SKM-1 treated with dmso at 0.1 percent for 144 hours (cell line): ENCODE results near the gene CH25H.

Experiments
- DNase-seq: peaks from one replicate; lab custom pipeline; 2025; ENCODE audit not compliant: unreplicated experiment; lab: John Stamatoyannopoulos, UW

CH25H gene

DNA sequence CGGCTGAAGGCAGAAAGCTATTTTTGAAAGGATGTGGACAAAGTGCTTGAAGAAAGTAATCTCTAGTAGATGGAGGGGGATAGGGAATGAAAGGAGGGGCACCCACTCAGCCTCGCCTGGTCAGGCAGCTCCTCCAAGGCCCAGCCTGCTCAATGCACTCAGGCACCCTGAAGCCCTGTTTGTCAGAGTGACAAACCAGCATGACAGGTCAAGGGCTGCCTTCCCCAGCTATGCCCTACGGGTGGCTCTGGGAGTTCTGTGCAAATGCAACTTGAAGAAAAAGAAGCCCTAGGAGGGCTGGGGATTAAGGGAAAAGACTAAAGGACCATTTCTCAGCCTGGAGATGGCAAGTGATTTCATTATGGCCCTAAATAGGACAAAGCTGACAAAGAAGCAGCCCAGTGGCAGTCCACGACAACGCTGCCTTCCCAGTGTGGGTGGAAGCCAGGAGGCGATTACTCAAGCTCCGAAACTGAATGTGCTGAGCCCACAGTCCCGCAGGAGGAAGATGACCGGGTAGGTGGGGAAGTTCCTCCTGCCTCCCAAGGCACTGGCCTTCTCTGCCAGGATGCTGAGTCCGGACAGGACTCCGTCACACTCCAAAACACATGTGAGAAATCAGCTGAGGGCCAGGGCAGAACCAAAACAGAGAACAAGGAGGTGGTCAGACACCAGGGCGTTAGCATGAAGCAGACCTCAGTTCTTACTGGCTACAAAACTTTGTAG is 28.1 kb upstream of the CH25H start:
- DNase-seq: no peak

DNA sequence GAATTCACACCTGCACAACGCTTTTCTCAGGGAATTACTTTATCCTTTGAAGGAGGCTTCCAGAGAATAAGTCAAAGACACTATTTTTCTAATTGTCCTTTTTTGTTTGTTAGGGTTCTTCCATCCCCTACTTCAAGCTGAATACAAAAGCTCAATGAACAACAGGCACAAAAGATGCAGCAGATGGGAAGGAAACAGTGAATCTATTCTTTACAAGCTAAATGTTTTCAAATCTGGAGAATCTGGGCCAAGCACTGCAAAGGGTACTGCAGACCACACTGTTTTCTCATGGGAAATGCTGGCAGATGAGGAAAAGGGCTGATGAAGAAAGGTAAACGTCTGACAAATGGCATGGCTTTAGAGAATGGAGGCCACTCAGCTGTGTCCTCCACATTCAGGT is 25.9 kb upstream of the CH25H start:
- no peak for DNase-seq

DNA sequence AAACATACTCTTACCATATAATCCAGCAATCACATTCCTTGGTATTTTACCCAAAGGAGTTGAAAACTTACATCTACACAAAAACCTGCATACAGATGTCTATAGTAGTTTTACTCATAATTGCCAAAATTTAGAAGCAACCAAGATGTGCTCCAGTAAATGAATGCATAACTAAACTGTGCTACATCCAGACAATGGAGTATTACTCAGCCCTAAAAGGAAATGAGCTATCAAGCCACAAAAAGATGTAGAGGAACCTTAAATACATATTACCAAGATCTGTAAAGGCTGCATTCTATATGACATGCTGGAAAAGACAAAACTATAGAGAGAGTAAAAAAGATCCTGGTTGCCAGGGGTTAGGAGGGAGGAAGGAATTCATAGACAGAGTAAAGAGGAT is 21.8 kb upstream of the CH25H start:
- no peak for DNase-seq

DNA sequence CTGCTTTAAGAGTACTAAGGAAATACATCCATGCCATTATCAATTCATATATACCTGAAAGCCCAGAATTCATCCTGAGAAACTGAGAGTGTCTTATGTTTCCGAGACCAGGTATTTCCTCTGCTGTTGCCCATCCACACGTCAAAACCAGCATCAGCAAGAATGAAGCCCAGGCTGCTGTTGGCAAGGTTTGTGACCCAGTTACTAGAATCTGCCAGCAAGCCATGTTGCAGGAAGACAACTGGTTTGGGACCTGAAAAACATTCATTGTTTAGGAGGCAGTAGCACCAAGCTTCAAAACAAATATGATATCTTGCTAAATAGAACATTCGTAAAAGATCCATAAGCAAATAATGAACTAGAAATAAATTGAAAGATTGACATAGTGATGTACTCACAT is 21.0 kb upstream of the CH25H start:
- DNase-seq: no peak

DNA sequence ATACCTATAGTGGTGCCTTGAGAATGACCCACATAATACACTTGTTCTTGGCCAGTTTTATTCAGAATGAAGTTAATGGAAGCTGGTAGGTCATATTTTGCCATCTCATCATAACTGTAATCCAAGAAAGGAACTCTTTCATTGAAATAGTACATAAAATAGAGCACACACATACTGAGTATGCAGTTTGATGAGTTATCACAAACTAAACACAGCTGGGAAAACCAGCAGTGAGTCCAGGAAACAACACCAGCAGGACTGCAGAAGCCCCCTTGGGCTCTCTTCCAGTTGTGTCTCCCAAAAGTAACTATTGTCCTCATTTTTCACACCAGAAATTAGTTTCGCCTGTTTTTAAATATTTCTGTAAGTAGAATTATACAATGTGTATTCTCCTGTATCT is 19.8 kb upstream of the CH25H start:
- DNase-seq: no peak

DNA sequence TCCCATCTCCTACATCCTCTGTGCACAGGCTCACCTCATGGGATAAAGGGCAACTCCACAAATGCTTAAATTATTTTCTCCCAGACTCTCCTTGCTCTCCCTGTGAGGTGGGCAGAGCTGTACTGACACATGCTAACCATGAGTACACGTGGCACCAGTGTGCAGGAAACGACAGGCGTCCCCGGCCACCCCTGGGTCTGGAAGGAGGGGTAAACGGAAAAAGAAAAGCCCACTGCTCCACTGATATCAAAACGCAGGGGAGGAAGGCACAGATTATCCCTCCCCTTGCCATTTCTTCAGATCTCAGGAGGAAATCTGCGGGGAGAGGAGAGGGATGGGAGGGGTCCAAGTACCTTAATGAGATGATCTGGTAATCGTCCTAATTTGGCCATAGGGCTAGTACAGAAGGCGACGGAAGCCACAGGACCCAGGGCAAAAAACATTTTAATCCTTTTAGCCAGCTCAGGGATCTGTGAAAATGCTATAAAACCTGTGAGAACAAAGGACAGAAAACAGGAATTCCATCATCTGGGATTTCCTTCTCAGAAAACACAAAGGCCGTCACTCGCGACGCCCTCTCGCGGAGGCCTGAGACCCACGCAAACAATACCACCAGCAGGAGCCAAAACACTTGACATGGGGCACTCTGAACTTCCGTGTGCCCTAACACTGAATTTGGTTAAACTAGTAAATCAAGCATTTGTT is 17.8 kb upstream of the CH25H start:
- DNase-seq: no peak

DNA sequence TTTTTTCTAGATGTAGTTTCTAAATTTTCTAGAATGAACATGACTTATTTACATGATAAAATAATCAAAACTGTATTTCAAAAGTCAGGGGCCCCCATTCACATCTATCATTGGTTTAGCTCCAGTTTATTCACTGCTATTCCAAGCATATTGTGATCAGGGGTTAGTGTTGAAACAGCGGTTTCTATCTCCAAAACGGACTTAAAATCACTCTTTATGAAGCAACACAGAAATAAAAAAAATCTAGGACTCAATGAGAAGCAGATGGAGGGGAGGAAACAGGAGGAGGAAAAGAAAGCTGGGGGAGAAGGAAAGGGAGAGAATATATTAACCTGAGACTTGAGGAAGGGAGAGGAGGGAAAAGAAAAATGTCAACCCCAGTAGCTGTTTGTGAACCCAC is 14.8 kb upstream of the CH25H start:
- DNase-seq: no peak

DNA sequence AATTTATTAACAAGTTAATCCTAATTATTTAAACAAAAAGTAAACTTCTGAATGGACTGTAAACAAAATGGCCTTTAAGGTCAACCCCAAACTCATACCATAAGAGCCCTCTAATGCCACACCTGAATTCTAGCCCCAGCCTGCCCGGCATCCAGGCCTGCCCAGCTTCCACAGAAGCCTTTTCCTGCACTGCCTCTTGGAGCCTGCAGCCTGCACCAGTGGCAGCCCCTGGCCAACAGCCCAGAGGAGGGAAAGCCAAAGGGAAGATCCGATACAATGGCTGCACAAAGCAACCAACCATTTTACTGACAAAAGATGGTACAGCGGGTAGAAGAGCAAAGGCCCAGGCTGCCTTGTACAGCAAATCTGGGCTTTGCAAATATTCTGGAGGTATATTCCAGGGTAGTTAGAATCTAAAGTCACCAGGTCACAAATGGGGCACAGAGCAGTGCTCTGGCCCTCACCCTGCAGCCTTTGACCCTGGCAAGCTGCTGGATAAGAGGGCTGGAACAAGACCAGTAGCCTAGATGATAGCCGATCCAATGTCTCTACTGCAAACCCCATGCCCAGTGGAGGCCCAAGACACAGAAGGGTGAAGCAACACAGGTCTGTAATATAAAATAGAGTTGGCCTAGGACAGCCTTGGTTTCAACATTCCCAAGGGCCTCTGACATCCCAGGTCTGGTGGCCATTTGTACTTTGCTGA is 12.5 kb upstream of the CH25H start:
- no peak for DNase-seq

DNA sequence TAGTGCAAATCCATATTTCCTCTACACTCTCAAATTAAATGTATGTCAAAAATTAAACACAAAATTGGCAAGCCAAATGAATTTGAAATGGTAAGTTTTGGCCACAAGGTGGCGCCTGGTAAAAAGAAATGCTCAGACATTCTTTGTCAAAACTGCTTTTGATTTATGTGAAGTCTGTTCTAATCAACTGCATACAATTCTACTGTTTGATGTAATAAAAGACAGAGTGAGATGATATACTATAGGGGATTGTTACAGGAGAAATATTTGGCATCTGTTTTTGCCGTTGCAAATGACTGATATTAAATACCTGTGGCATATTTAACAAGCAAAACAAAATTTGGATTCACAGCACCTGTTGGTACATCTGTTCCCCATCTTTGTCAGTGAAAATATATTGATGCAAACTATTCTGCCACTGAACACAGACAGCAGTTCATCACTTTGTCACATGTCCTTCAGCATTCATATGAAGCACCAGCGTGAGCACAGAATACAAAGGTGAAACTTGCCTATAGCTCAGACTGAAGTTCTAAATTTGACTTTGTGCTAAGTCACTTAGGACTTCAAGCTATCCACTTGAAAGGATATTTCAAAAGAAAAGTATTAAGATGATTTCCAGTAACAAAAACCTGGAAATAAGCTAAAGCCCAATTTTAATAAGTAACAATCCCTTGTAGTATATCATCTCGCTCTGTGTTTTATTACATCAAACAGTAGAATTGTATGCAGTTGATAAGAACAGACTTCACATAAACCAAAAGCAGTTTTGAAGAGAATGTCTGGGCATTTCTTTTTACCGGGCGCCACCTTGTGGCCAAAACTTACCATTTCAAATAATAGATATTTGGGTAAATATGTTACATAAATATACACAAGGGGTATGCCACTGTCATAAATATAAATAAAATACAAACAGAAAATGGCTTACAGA is 10.2 kb upstream of the CH25H start:
- DNase-seq: peak; percentile 52

DNA sequence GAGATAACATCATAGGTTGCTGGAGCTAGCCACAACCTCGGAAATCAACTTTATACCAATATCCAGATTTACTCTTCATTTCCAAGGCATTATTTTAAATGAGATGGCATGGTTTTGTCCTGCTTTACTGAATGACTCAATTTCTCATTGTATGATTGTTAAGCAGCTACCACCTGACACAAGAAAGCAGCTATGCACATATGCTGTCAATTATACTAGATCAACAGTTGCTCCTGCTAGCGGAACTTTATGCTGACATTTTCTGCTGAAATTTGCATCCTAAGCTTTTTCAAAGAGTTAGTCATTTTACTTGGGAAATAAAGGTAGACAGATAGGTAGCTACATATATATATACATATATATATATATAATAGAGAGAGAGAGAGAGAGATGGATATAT is 8.9 kb upstream of the CH25H start:
- DNase-seq: no peak

DNA sequence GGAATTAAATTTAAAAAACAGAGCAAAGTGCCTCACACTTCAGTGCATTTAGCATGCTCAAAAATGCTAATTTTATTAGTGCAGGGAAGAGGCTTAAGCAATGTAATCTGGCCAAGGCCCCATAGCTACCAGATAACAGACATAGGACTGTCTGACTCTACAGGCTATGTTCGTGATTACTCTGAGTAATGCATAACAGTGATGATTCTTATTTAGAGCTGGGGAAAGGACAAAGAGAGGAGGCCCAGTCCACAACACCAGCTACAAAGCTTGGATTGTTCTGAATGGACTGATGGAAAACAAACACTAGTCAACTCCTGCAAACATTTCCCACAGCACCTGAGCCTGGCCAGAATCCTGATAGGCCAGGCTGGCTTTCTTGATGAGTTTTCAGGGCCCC is 8.4 kb upstream of the CH25H start:
- DNase-seq: no peak

DNA sequence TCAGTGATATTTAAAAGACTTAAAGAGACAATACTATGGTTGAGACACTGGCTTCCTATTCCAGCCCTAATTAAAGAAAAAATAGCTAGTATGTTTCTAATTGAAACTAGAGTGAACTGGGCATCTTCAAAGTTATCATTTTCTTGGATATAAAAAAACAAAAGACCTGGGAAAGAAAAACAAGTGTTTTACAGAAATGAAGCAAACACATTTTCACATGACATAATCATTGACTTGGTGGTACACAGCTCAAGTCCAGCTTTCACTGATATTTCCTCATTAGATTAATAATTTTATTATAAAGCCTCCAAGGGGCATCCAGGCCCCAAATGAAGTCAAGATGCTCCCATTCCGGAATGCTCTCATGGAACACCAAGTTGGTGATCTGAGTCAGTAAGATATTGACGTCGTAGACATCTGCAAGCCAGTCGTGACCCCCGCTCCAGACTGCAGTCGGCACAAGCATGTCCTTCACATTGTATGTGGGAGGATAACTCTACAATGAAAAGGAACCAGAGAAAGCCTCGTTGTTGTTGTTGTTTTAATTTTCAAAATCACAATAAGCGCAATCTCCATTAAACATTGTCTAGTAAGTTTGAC is 7.5 kb upstream of the CH25H start:
- DNase-seq: no peak

DNA sequence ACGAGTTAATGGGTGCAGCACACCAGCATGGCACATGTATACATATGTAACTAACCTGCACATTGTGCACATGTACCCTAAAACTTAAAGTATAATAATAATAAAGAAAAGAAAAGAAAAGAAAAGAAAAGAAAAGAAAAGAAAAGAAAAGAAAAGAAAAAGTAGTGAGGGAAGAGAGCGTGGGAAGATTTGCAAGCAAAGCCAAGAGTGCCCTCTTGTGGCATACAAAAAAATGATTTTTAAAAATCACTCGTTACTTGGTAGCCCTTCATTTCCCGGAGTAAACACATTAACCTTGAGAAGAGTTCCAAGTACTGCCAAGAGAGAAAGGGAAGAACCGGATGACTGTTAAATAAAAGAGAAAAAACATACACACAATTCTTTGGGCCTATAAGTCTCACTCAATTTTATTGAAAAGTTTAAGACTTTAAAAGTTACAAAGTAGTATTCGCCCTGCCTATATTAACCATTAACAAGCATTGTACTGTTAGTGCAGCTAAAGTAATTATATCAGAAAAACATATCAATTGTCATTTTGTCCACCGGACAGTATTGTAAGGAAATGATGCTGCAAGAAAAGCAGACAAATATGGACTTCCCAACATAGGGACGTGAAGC is 6.2 kb upstream of the CH25H start:
- peak; percentile 22 for DNase-seq

DNA sequence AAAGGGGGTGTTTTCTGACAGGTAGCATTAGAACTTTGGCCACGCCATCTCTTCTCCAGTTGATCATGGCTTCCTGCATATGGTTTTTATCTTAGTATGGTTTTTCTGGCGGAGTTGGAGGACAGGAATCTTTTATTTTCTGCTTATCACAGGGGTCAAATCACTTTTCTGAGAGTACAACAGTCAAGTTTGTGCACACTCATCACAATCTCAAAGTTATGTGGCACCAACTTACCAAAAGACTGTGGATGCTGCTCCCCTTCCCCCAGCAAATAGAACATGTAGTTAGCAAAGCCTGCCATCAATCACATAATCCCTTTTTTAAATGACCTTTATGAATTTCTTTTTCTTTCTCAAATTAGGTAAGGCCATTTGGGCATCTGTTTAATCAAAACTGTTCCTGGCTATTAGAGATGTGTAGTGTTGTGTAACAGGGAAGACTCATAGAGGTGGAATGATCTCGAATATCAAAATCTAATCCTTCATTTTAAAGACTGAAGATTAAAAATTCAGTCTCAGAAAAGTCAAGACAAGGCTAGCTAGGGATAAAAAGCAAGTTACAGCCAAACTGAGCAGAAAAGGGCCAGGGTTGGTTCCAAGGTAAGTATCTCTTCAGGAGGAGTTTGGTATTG is 3.8 kb upstream of the CH25H start:
- DNase-seq: no peak

DNA sequence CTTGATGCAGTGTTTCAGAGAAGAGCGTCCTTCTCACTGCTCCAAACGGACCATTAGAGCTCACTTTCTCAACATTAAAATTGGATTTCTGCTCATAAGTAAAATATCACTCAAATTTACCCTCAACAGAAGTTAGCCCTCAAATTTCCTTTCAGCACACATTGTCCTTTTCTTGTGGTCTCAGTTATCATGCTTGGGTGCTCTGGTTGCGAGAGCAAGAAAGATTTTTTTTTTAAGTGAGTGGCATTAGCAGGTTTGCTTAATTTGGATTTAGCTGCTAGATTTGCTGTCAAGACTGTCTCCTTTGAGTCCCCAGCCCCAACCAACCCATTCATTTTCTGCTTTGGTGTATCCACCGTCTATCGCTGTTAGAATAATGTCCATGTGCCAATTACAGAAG is 2.6 kb upstream of the CH25H start:
- DNase-seq: no peak

DNA sequence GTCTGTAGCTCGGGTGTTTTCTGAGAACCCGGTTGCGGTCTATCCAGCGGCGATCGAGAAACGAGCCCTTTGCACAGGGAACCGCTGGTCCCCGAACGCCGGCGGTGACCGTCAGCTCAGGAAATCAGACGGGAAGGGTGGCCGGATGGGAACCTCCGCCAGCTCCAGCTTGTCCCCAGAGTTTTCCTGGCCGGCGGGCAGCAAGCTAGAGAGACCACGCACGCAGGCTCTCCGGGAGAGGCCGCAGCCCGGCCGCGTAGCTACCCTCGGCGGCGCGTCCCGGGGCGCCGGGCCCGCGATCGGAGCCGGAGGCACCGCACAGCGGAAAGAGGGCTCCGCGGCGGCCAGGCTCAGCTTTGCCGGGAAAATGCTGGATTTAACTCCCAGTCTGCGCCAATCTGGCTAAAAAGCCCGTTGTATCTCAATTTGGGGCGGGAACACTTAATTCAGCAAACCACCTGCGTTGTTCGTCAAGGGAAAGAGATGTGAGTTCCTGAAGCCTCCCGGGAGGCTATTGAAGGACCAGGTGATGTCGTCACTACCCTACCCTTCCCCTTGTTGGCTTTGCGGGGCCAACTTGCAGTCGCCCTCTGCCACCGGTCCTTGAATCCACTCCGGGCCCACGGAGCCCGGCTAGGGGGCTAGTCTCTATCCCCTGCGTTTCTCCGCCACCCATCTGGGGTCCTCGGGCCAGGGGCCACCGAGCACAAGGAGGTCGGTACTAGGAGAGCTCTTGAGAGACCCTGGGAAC is 859 bp upstream of the CH25H start:
- no peak for DNase-seq

DNA sequence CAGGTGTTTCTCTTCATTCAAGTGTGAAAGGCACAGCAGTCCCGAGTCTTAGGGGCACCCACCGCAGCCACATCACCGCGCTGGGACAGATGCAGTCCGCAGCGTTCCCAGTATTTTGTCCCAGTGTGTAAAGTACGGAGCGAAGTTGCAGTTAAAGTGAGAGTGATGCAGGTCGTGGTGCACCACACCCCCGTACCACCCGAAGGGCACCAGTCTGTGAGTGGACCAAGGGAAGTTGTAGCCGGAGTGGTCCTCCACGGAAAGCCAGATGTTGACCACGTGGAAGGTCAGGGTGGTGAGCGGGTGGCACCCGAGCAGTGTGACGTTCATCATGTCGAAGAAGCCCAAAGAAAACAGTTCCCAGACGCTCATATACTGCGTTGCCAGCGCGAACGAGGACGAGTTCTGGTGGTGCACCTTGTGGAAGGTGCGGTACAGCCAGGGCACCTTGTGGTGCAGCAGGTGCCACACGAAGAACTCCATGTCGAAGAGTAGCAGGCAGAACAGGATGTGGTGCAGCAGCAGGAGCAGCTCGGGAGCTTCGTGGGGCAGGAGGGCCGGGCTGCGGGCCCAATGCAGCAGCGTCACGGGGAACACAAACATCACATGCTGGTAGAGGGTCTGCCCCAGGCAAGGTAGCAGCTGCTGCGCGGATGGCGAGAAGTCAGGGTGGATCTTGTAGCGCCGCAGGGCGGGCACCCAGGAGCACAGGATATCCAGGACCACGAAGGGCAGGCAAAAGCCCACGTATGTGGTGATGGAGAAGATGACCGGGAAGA is 526 bp downstream of the CH25H start:
- DNase-seq: no peak

DNA sequence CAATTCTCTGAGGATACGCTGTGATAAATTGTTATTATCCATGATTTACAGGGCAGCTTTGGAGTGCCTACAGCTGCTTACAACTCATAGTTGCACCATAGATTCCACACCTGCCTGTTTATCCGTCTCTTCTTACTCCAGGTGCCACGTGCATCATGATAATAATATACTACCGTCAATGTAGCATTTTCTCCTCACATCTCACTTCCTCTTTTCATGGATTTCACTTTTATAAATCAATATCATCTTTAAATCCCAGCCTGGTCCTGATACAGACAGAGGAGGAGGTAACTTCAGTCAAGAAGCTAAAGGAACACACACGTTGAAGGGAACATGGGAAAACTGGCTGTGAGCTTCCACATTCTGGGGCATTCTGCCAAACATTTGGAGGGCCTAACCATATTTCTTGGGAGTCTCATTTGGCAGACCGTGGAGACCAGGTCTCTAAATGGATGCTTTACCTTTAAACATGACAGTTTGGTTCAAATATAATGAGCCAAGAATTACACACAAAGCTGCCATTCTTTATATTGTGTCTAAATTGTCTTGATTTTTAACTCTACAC is 2.4 kb downstream of the CH25H start:
- no peak for DNase-seq
